ENCODE results near the gene BCAS4. TPM values are rescaled to one million over a fixed set of nuclear protein-coding genes. Genes with fewer than 3 reads are reported as not detected.
"Not testable (repeated sequence)": the region's sequence is repeated elsewhere in the genome, so short reads cannot be mapped to it uniquely, and the experiment has no call there.

The BCAS4 gene
- polyA plus RNA-seq, 1 experiment, result 37.3 TPM

DNA sequence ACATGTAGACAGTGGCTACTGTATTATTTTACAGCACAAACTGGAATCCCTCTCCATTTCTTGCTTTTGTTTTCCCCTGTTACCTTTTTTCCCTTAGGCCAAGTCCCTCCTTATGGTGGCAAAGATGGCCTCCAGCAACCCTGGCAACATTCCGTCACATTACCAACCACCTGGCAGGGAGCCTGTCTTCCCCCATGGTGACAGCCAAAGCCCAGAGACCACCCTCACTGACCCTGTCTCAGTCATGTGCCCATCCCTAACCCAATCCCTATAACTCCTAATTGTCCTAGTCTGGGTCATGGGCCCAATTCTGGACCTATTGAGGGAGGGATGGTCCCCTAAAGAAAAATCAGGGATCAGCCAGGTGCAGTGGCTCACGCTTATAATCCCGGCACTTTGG, 35.9 kb upstream of the BCAS4 start:
- no peak for TF ChIP-seq CTCF (IDR thresholded peaks at IDR 0.05; ENCODE audit: low read depth, low read length)
- Histone ChIP-seq H3K9me3 (ENCODE audit: control insufficient read depth, insufficient read depth, low read length) (no peaks in the 10 kb centered on the region), H3K27me3 (ENCODE audit: control insufficient read depth, insufficient read depth, low read length) (no peaks in the 10 kb centered on the region), H3K4me3 (ENCODE audit: low read depth, low read length) (no peak overlapping the region), H3K27ac (ENCODE audit: low read depth, low read length) (no peak overlapping the region)
- CTCF ChIA-PET, result interaction anchor here (2.0 kb wide), 1 partner anchor 10 kb away, joined by 12 read pairs; no protein-coding TSS in a partner anchor
- POLR2A ChIA-PET, result no interaction called here
- DNase-seq (ENCODE audit: low read depth, low spot score), result no peak

- CTCF ChIA-PET, result interaction anchor here (2.0 kb wide), 1 partner anchor 10 kb away, joined by 12 read pairs; no protein-coding TSS in a partner anchor
- Histone ChIP-seq H3K27ac (ENCODE audit: low read depth, low read length) (no peak overlapping the region), H3K9me3 (ENCODE audit: control insufficient read depth, insufficient read depth, low read length) (no peaks in the 10 kb centered on the region), H3K27me3 (ENCODE audit: control insufficient read depth, insufficient read depth, low read length) (no peaks in the 10 kb centered on the region), H3K4me3 (ENCODE audit: low read depth, low read length) (no peak overlapping the region)
- DNase-seq (ENCODE audit: low read depth, low spot score), result no peak
- TF ChIP-seq CTCF (IDR thresholded peaks at IDR 0.05; ENCODE audit: low read depth, low read length), result no peak
- POLR2A ChIA-PET, result no interaction called here
Measured at GRCh38 chr20:50759678-50760077, 35.2 kb upstream of the BCAS4 start.

GRCh38 chr20:50762045-50762422, 32.8 kb upstream of the BCAS4 start:
- CTCF ChIA-PET, result interaction anchor here (0.6 to 1.6 kb wide), 2 partner anchors 12 to 26 kb away, joined by 4 to 6 read pairs; no protein-coding TSS in a partner anchor
- no peak for TF ChIP-seq CTCF (IDR thresholded peaks at IDR 0.05; ENCODE audit: low read depth, low read length)
- Histone ChIP-seq H3K27me3 (ENCODE audit: control insufficient read depth, insufficient read depth, low read length) (no peaks in the 10 kb centered on the region), H3K4me3 (ENCODE audit: low read depth, low read length) (no peak overlapping the region), H3K9me3 (ENCODE audit: control insufficient read depth, insufficient read depth, low read length) (no peaks in the 10 kb centered on the region), H3K27ac (ENCODE audit: low read depth, low read length) (peak overlapping the region; percentile 12)
- POLR2A ChIA-PET, result no interaction called here
- no peak for DNase-seq (ENCODE audit: low read depth, low spot score)

DNA sequence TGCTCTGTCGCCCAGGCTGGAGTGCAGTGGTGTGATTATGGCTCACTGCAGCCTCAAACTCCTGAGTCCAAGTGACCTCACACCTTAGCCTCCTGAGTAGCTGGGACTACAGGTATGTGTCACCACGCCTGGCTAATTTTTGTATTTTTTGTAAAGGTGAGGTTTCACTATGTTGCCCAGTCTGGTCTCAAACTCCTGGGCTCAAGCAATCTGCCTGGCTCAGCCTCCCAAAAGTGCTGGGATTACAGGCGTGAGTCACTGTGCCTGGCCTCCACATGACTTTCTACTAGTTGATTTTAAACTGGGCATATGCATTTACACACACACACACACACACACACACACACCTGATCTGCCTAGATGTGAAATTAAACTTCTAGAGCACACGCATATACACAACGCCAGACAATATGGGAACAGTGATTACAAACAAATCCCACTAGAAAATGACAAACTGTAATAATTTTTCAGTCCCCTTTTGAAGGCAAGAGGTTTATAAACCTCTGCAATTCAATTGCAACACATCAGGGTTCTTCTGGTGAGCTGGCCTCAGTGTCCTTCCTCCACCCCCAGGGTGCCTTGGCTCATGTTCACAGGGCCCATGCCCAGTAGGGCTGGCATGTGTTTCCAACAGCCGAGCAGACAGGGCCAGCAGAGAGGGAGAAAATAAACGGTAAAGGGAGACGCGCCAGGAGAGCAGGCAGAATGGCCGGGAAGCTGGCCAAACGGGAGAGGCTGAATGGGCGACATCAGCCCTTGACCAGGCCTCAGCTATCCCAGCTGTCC, 32.2 kb upstream of the BCAS4 start:
- H3K27ac ChIP-seq (ENCODE audit: low read depth, low read length), result peak overlapping the region; percentile 65
- H3K9me3 ChIP-seq (ENCODE audit: control insufficient read depth, insufficient read depth, low read length), result no peaks in the 10 kb centered on the region
- POLR2A ChIA-PET, result no interaction called here

DNA sequence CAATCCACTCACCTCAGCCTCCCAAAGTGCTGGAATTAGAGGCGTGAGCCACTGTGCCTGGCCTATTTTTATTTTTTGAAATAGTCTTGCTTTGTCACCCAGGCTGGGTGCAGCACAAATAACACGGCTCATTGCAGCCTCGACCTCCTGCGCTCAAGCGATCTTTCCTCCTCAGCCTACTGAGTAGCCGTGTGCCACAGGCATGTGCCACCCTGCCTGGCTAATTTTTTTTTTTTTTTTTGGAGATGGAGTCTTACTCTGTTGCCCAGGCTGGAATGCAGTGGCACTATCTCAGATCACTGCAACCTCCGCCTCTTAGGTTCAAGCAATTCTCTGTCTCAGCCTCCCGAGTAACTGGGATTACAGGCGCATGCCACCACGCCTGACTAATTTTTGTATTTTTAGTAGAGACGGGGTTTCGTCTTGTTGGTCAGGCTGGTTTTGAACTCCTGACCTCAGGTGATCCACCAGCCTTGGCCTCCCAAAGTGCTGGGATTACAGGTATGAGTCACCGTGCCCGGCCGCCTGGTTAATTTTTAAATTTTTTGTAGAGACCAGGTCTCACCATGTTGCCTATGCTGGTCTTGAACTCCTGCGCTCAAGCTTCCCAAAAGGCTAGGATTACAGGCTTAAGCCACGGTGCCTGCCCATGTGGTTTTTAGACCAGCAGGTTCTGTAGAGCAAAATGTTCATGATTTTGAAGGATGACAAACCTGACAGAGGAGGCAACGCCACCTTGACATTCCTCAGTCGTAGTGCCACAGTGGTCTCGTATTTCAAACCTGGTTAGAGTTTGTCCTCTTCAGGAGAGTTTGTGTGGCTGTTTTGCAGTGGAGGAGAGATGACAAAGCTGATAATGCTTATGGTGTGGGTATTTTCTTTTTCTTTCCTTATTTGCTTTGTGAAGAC, 31.1 kb upstream of the BCAS4 start:
- H3K4me3 ChIP-seq (ENCODE audit: low read depth, low read length); POLR2A ChIA-PET; H3K9me3 ChIP-seq (ENCODE audit: control insufficient read depth, insufficient read depth, low read length); H3K27me3 ChIP-seq (ENCODE audit: control insufficient read depth, insufficient read depth, low read length); H3K27ac ChIP-seq (ENCODE audit: low read depth, low read length); DNase-seq (ENCODE audit: low read depth, low spot score): not testable (repeated sequence)
- CTCF ChIA-PET, result interaction anchor here (1.5 kb wide), 1 partner anchor 15 kb away, joined by 4 read pairs; no protein-coding TSS in a partner anchor

More for the DNA sequence above, 32.2 kb upstream of the BCAS4 start:
- Histone ChIP-seq H3K4me3 (ENCODE audit: low read depth, low read length) (no peak overlapping the region), H3K27me3 (ENCODE audit: control insufficient read depth, insufficient read depth, low read length) (no peaks in the 10 kb centered on the region)
- CTCF ChIA-PET, result interaction anchor here (1.6 kb wide), 1 partner anchor 13 kb away, joined by 6 read pairs; no protein-coding TSS in a partner anchor
- no peak for TF ChIP-seq CTCF (IDR thresholded peaks at IDR 0.05; ENCODE audit: low read depth, low read length)
- no peak for DNase-seq (ENCODE audit: low read depth, low spot score)

- H3K9me3 ChIP-seq (ENCODE audit: control insufficient read depth, insufficient read depth, low read length); DNase-seq (ENCODE audit: low read depth, low spot score); H3K4me3 ChIP-seq (ENCODE audit: low read depth, low read length); H3K27ac ChIP-seq (ENCODE audit: low read depth, low read length); H3K27me3 ChIP-seq (ENCODE audit: control insufficient read depth, insufficient read depth, low read length): not testable (repeated sequence)
- ChIA-PET POLR2A (interaction anchor here (0.6 to 1.0 kb wide), 3 partner anchors 118 to 776 kb away, joined by 3 read pairs; no protein-coding TSS in a partner anchor), CTCF (interaction anchor here (1.5 to 1.6 kb wide), 2 partner anchors 16 to 23 kb away, joined by 4 to 6 read pairs; no protein-coding TSS in a partner anchor)
Measured at GRCh38 chr20:50765251-50765650, 29.6 kb upstream of the BCAS4 start.

Measured in AG04450 (cell line).